SH-SY5Y (cell line): ENCODE results near the gene ETV6.

ENCODE experiments used
- GATA2 ChIP-seq: IDR thresholded peaks from 2 replicates; pipeline ENCODE4 v1.6.1; 2011; ENCODE audit warnings: mild to moderate bottlenecking, low read depth, low read length
- GATA3 ChIP-seq: IDR thresholded peaks from 2 replicates; pipeline ENCODE4 v1.6.1; 2011; ENCODE audit warnings: low read depth, mild to moderate bottlenecking, low read length, moderate library complexity

ETV6 gene

GRCh38 chr12:11773889-11774677, 124.6 kb downstream of the ETV6 start:
- TF ChIP-seq GATA3 (no peak), GATA2 (no peak)

DNA sequence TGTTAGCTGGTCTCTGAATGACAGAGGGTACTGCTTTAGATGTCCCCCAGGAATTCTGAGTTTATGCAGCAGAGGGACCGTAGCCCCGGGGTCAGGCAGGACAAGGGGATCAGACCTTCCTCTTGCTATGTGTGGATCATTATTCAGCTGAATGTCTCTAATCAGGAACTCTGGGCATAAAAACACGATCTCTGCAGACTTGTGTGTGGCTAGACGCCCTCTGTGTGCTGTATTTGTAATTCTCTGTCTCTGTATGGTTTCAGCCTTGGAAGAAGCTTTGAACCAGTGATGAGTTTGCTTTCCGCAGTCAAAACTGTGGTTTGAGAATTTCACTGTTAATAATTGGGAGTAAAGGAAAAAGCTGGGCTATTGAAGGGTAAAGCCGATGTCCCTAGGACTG, 125.3 kb downstream of the ETV6 start:
- TF ChIP-seq GATA2 (no peak), GATA3 (no peak)

- no peak for TF ChIP-seq GATA3
- TF ChIP-seq GATA2, result no peak
Observed at GRCh38 chr12:11776316-11776715, 126.8 kb downstream of the ETV6 start.

- TF ChIP-seq GATA2, result no peak
Observed at GRCh38 chr12:11777451-11777850, 128.0 kb downstream of the ETV6 start.

- no peak for TF ChIP-seq GATA2
- TF ChIP-seq GATA3, result no peak
Observed at GRCh38 chr12:11777962-11778361, 128.5 kb downstream of the ETV6 start.

- no peak for TF ChIP-seq GATA3
Observed at GRCh38 chr12:11778713-11779685, 129.5 kb downstream of the ETV6 start.

- TF ChIP-seq GATA2 (no peak), GATA3 (no peak)
Observed at GRCh38 chr12:11780521-11781101, 131.1 kb downstream of the ETV6 start.

- TF ChIP-seq GATA3 (no peak), GATA2 (no peak)
Observed at GRCh38 chr12:11782914-11783420, 133.5 kb downstream of the ETV6 start.

DNA sequence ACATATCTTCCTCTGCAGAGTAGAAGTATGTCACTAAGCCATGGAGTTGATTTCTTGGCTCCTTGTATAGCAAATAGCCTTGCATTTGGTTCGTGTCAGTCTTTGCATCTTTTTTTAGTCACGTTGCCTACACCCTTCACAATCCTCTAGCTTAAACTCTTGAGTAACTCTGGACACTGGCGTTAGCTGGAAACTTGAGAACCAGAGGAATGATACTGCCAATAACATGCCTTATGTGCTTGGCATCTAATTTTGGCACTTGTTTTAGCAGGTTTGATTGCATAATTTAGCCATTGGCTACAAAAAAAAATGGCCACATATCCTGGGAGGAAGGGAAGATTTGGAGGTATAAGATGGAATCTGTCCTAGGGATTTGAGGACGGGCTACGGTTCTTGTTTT, 136.2 kb downstream of the ETV6 start:
- TF ChIP-seq GATA3 (no peak), GATA2 (no peak)

DNA sequence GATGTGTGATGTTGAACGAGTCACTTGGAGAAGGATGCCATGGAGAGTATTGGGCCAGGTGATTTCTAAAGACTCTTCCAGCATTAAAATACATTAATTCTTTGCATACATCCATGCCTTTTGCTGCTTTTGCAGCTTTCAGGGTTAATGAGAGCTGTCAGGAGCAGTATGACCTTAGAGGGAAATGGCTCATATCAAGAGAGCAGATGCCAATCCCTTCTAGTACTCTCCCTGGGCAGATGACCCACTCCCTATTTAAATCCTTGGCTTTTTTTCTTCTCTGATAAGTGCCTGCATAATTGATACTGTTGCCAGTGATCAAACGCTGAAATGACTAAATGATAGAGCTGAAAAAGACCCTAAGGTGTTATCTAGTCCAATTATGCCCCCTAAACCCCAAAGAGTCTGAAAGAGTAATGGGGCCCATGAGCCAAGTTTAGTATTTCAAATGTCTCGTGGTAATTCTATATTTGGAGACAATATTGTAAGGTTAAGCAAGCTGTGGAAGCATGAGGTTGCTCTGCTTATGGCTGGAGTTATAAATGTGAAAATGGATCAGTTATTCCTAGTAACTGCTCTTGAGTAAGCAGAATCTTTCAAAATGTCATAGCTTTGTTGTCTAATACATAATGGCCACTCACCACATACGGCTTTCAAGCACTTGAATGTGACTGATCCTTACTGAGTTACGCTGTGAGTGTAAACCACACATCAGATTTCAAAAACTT, 137.3 kb downstream of the ETV6 start:
- TF ChIP-seq GATA2 (no peak), GATA3 (no peak)

DNA sequence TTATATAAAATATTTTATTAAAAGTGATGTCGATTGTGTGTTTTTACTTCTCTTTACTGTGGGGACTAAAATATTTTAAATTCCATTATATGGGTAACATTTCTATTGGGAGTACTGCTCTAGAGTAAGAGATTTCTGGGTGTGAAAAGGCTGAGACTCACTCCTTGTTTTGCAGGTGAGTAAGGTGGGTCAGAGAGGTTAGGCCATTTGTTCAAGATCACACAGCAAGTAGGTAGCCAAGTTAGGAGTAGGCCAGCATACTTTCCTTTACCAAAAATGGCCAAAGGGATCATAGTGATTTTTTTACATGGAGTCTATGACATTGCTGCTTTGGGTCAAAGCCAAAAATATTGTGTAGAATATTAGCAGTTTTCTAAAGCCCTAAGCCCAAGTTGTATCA, 138.0 kb downstream of the ETV6 start:
- TF ChIP-seq GATA2, result no peak
- TF ChIP-seq GATA3, result no peak

DNA sequence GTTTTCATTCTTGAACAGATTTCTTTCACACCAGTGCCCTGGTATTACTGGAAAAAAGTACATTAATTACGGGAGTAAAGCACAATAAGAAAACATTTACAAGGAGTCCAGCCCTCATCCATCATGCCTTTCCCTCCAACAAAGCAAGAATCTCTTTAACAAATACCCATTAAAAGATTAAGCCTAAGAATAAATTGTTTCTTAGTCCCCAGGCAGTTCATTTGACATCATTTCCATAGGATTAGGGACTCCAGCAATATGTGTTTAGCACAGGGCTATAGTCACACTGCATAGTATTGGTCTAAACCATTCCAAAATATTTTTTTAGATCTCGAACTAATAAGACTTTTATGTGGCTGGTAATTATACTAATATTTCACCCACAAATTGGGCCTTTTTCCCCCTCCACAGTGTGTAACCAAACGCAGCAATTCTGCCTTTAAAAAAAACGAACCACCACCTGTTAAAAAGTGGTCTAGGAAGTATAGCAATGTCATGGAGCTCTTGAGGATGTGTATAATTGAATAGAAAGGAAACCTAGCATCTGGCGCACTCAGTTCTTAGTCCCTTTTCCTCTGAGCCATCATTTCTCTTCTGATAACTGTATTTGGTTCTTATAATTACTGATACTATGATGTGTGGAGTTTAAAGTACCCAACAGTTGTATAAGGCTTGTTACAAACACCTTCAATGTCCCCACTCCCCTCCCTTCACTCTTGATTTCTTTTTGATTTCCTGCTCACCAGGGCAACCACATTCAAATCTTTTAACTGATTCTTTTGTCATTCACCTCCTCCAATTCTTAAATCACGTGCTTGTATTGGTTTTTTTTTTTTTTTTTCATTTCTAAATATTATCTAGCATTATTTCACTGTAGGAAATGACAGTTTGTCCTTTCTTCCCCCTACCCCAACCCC, 138.7 kb downstream of the ETV6 start:
- TF ChIP-seq GATA3 (no peak), GATA2 (no peak)

DNA sequence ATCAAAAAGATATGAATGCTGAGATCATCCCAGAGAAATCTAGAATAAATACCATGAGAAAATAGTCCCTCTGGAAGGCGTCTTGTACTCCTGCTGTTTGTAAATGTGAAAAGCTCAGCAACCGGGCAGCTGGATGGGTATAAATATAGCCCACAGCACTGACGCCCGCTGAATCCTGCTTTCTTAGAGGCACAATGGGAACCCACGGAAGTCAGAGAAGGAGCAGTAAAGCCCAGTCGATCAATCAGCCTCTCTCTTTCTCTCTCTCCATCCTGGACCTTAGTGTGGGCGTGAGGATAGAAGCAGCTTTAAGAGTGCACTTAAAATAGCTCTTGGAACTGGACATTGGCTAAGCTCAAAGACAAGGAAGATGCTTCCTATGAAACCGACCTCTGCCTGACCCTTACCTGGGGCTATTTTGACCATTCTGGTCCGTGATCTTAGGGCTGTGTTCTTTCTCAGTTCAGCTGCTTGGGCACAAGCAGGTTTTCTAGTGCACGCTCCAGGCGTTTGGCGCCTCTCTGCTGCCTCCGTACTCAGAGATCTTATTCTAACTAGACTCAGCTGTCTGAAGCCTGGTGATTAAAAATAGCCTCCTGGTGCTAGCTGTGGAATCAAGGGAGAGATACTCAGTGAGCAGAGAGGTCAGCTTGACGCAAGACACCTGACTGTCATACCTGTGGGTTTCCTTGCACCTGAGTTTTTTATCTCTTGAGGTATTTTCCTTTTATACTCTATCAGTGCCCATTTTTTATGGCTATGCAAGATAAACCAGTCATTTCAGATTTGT, 144.6 kb downstream of the ETV6 start:
- no peak for TF ChIP-seq GATA3
- no peak for TF ChIP-seq GATA2
